Adrenal gland (tissue), 5 donors: ENCODE measurements around the gene DOK1.

Source experiments
- CTCF ChIP-seq, 6 experiments: fragments of 450-650 bp in 4 of 6; fragments of 200-600 bp in 2 of 6; sonication (generic) in 1 of 6; IDR thresholded peaks; 1 replicate in 5 of 6; 2 replicates in 1 of 6; pipeline versions ENCODE4 v1.5.1 to v1.8.0; 2016 to 2021; ENCODE audit warnings: antibody characterized with exemption in 6 of 6, mild to moderate bottlenecking in 2 of 6, moderate library complexity in 1 of 6
- POLR2A ChIP-seq, 2 donors: fragments of 450-650 bp; IDR thresholded peaks; one replicate each; pipeline ENCODE4 v1.6.1; 2017; ENCODE audit warnings: antibody characterized with exemption in 2 of 2, mild to moderate bottlenecking in 2 of 2, moderate library complexity in 1 of 2
- donor health status: DM: no; HTN: no; CAD: no.

DNA sequence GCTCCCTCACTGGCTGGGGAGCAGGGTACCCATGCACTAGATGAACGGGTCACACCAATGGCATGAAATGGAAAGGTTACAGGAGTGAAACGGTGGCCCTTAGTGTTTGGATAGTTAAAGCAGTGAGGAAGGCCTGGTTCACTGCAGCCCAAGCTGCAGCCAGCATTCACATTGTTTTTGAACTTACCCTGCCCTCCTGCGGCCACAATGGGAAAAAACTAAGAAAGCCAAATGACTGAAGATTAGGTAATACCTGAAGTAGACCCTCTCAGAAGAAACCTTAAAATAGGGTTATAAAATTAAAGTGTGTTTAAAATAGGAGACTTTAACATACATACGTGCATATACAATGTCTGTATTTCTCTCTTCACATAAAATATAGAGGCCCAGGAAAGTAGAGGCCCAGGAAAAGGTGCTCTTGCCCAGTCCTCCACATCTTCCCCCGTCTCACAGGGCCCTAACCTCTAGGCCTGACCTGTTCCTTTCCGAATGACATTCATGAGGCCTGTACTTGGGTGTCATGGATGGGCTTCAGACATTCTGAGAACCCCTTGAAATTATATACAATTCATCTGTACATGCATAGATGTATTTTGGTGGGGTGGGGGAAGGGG, 33.3 kb downstream of the DOK1 start:
- TF ChIP-seq CTCF (IDR thresholded peaks at IDR 0.05), result peak; percentile 55 to 81 (median 74)
- no peak for TF ChIP-seq POLR2A (IDR thresholded peaks at IDR 0.05)
